ENCODE data around the gene UNK.

The UNK gene

GRCh38 chr17:75762513-75763268 lies 21.9 kb upstream of the UNK start:
- H3K4me3 ChIP-seq (ENCODE audit: low read depth, low read length), result no peak overlapping the region
- TF ChIP-seq CTCF (IDR thresholded peaks at IDR 0.05; ENCODE audit: low read depth, low read length), result no peak

GRCh38 chr17:75763269-75763607 lies 21.4 kb upstream of the UNK start:
- TF ChIP-seq CTCF (IDR thresholded peaks at IDR 0.05; ENCODE audit: low read depth, low read length), result no peak
- H3K4me3 ChIP-seq (ENCODE audit: low read depth, low read length), result no peak overlapping the region

GRCh38 chr17:75763613-75764416 lies 20.8 kb upstream of the UNK start:
- peak overlapping the region; percentile 70 for H3K4me3 ChIP-seq (ENCODE audit: low read depth, low read length)
- no peak for TF ChIP-seq CTCF (IDR thresholded peaks at IDR 0.05; ENCODE audit: low read depth, low read length)

GRCh38 chr17:75764417-75764710 lies 20.2 kb upstream of the UNK start:
- H3K4me3 ChIP-seq (ENCODE audit: low read depth, low read length), result peak overlapping the region; percentile 70
- TF ChIP-seq CTCF (IDR thresholded peaks at IDR 0.05; ENCODE audit: low read depth, low read length), result no peak

- TF ChIP-seq CTCF (IDR thresholded peaks at IDR 0.05; ENCODE audit: low read depth, low read length), result peak; percentile 25; the same call in 1 of the 2 replicates
- H3K4me3 ChIP-seq (ENCODE audit: low read depth, low read length), result peak within 1 kb of the TSS; percentile 70
Measured at GRCh38 chr17:75764711-75765421, 19.7 kb upstream of the UNK start, which contains the start of gene GALK1. Gene GALK1, minus strand, starts transcription at chr17:75765192. Its CDS starts 56 bp downstream, at chr17:75765136.

GRCh38 chr17:75765981-75766380 lies 18.6 kb upstream of the UNK start:
- TF ChIP-seq CTCF (IDR thresholded peaks at IDR 0.05; ENCODE audit: low read depth, low read length), result no peak
- H3K4me3 ChIP-seq (ENCODE audit: low read depth, low read length), result no peak overlapping the region

Data from WI38 (cell line).